Natural killer cell (primary cell): ENCODE results near the gene GALNT11. TPM values are rescaled to one million over a fixed set of nuclear protein-coding genes. Genes with fewer than 3 reads are reported as not detected.
"Not testable (repeated sequence)": the region's sequence is repeated elsewhere in the genome, so short reads cannot be mapped to it uniquely, and the experiment has no call there.

Experiments
- ATAC-seq, 3 donors: fragments of 150-1000 bp in 2 of 3; fragments of 200-7000 bp in 1 of 3; cut with Tn5 transposase; 1 replicate in 1 of 3; 2 replicates in 2 of 3; pipeline ENCODE4 v1.10.0; 2021; ENCODE audit warnings: mild to moderate bottlenecking in 2 of 3, moderate library complexity in 2 of 3
- DNase-seq, 2 donors: peaks; one replicate each; pipeline versions ENCODE4 v3.0.0 to v3.0.0-alpha.2; 2013 to 2021; ENCODE audit warnings: mixed read lengths in 1 of 2
- H3K27ac ChIP-seq: one replicate; pipeline ENCODE4 v1.5.1; 2013; ENCODE audit warnings: mild to moderate bottlenecking, low read length
- H3K27me3 ChIP-seq: one replicate; pipeline ENCODE4 v1.6.1; 2013; ENCODE audit warnings: low read length; ENCODE audit not compliant: control insufficient read depth, insufficient read depth
- H3K36me3 ChIP-seq: one replicate; pipeline ENCODE4 v1.6.1; 2013; ENCODE audit warnings: low read length; ENCODE audit not compliant: control insufficient read depth, insufficient read depth
- H3K4me1 ChIP-seq: one replicate; pipeline ENCODE4 v1.6.1; 2013; ENCODE audit warnings: low read length; ENCODE audit not compliant: control insufficient read depth, insufficient read depth
- H3K4me3 ChIP-seq: one replicate; pipeline ENCODE4 v1.5.1; 2013; ENCODE audit warnings: low read length
- H3K9me3 ChIP-seq: one replicate; pipeline ENCODE4 v1.6.1; 2013; ENCODE audit warnings: low read length; ENCODE audit not compliant: control insufficient read depth, insufficient read depth
- H3K27ac Mint-ChIP-seq, 2 donors: one replicate each; pipeline ENCODE4 v1.8.0; 2022; ENCODE audit warnings: mild to moderate bottlenecking in 2 of 2, mixed read lengths in 2 of 2, moderate library complexity in 1 of 2
- H3K27me3 Mint-ChIP-seq, 2 donors: one replicate each; pipeline ENCODE4 v1.8.0; 2022; ENCODE audit warnings: low read depth in 2 of 2, mixed read lengths in 2 of 2
- H3K36me3 Mint-ChIP-seq: one replicate; pipeline ENCODE4 v1.8.0; 2022; ENCODE audit warnings: mixed read lengths
- H3K4me1 Mint-ChIP-seq, 2 donors: one replicate each; pipeline ENCODE4 v1.8.0; 2022; ENCODE audit warnings: mixed read lengths in 2 of 2
- H3K4me3 Mint-ChIP-seq: one replicate; pipeline ENCODE4 v1.8.0; 2022; ENCODE audit warnings: mild to moderate bottlenecking, moderate library complexity, mixed read lengths
- H3K9me3 Mint-ChIP-seq, 2 donors: one replicate each; pipeline ENCODE4 v1.8.0; 2022; ENCODE audit warnings: mixed read lengths in 2 of 2
- WGBS: methylation state at CpG from one replicate; pipeline ENCODE4 v1.1.7; 2013; ENCODE audit warnings: missing lambda C conversion rate; ENCODE audit not compliant: insufficient coverage; 5-methylcytosine and 5-hydroxymethylcytosine counted together
- intact Hi-C: fragments of 100-400 bp; cut with micrococcal nuclease; formaldehyde crosslinking; loops from one replicate; pipeline ENCODE4 v1.14.2; 2022
- total RNA-seq, 4 donors: library from RNA; stranded (reverse); fragments of 120-200 nt in 1 of 4; gene quantifications; one replicate each; pipeline versions ENCODE4 v1.2.3 to v1.2.4, GENCODE V29; 2013 to 2022
- TF ChIP-seq, protein P1 (sequence below): fragments of 200-600 bp; IDR thresholded peaks from one replicate; pipeline ENCODE4 v1.8.0; 2022; ENCODE audit warnings: antibody characterized with exemption

GALNT11 gene
- total RNA-seq, 3 donors from 2014 or later (not counting 1 experiment from before 2014, with no cell fraction given), result 31.7 to 50.2 (median 44.0) TPM

DNA sequence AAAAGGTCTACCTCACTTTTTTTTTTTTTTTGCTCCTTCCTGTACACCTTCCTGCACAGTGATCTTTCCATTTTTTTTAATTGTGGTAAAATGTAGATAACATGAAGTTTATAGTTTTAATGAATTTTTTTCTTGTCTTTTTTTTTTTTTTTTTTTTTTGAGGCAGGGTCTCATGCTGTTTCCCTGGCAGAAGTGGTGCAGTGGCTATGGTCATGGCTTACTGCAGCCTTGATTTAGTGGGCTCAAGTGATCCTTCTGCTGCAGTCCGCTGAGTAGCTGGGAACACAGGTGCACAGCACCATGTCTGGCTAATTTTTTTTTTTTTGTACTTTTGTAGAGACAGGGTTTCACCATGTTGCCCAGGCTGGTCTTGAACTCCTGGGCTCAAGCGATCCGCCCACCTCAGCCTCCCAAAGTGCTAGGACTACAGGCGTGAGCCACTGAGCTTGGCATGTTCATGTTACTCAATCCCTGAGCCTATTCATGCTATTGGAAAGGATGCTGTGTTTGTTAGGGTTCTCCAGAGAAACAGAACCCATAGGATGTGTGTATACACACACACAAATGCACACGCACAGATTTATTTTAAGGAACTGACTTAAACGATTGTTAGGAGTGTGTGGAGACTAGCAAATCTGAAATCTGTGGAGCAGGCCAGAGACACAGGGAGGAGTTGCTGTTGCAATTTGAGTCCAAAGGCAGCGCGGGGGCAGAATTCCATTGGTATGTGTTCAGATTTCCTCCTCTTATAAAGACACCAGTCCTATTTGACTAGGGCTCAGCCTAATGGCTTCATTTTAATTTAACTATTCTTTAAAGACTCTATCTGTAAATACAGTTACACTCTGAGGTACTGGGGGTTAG is 29.1 kb downstream of the GALNT11 start:
- H3K27ac Mint-ChIP-seq, result no peak overlapping the region
- H3K4me1 ChIP-seq, result no peaks in the 10 kb centered on the region
- H3K4me3 ChIP-seq, result no peak overlapping the region
- no peaks in the 10 kb centered on the region for H3K36me3 Mint-ChIP-seq
- no peak overlapping the region for H3K27ac ChIP-seq
- no peak for DNase-seq
- H3K9me3 Mint-ChIP-seq, result no peaks in the 10 kb centered on the region
- H3K27me3 ChIP-seq, result no peaks in the 10 kb centered on the region
- no peaks in the 10 kb centered on the region for H3K9me3 ChIP-seq
- intact Hi-C loops, result no loop called here
- no peaks in the 10 kb centered on the region for H3K36me3 ChIP-seq
- no peak for ATAC-seq
- H3K27me3 Mint-ChIP-seq, result no peaks in the 10 kb centered on the region
- no peak overlapping the region for H3K4me3 Mint-ChIP-seq
- TF ChIP-seq, protein P1, sequence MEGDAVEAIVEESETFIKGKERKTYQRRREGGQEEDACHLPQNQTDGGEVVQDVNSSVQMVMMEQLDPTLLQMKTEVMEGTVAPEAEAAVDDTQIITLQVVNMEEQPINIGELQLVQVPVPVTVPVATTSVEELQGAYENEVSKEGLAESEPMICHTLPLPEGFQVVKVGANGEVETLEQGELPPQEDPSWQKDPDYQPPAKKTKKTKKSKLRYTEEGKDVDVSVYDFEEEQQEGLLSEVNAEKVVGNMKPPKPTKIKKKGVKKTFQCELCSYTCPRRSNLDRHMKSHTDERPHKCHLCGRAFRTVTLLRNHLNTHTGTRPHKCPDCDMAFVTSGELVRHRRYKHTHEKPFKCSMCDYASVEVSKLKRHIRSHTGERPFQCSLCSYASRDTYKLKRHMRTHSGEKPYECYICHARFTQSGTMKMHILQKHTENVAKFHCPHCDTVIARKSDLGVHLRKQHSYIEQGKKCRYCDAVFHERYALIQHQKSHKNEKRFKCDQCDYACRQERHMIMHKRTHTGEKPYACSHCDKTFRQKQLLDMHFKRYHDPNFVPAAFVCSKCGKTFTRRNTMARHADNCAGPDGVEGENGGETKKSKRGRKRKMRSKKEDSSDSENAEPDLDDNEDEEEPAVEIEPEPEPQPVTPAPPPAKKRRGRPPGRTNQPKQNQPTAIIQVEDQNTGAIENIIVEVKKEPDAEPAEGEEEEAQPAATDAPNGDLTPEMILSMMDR, result no peak
- 96% methylated on average over 8 of the region's 8 CpGs for WGBS
- peaks cover 15 to 31% of the 10 kb centered on the region in 2 donors for H3K4me1 Mint-ChIP-seq

DNA sequence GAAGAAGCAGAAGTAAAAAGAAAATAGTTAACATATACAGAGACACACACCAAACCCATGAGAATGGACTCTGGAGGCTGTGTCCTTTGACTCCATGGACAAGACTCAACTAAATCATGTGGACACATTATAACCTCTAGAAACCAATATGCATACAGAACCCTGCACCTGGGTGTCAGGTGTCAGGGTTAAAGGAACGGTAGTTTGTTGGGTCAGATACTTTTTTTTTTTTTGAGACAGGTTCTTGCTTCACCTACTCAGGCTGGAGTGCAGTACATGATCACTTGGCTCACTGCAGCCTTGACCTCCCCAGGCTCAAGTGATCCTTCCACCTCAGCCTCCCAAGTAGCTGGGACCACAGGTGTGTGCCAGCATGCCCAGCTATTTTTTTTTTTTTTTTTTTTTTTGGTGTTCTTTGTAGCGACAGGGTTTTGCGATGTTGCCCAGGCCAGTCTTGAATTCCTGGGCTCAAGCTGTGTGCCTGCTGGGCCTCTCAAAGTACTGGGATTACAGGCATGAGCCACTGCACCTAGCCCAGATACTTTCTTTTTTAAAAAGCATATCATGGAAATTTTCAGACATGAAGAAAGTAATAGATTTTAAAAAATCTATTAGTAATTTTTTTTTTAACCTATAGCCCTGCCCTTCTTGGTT is 31.3 kb downstream of the GALNT11 start:
- no peak overlapping the region for H3K4me3 Mint-ChIP-seq
- no peaks in the 10 kb centered on the region for H3K36me3 ChIP-seq
- H3K4me1 ChIP-seq, result no peaks in the 10 kb centered on the region
- no peak overlapping the region for H3K27ac Mint-ChIP-seq
- peaks cover 15 to 23% of the 10 kb centered on the region in 2 donors for H3K4me1 Mint-ChIP-seq
- no peaks in the 10 kb centered on the region for H3K9me3 ChIP-seq
- no peaks in the 10 kb centered on the region for H3K27me3 ChIP-seq
- TF ChIP-seq, protein P1, result no peak
- WGBS, result 90% methylated on average over 3 of the region's 3 CpGs
- no peak overlapping the region for H3K4me3 ChIP-seq
- no peak overlapping the region for H3K27ac ChIP-seq
- no peaks in the 10 kb centered on the region for H3K9me3 Mint-ChIP-seq
- no peaks in the 10 kb centered on the region for H3K27me3 Mint-ChIP-seq
- no peak for ATAC-seq
- no peak for DNase-seq
- intact Hi-C loops, result no loop called here
- H3K36me3 Mint-ChIP-seq, result no peaks in the 10 kb centered on the region

DNA sequence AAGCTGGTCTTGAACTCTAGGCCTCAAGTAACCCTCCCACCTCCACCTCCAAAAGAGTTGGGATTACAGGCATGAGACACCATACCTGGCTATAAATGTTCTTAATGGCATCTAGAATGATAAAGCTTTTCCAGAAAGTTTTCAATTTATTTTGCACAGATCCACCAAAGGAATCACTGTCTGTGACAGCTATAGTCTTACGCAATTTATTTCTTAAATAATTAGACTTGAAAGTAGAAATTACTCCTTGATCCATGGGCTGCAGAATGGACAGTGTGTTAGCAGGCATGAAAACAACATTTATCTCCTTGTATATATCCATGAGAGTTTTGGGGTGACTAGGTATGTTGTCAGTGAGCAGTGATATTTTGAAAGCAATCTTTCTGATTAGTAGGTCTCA is 33.8 kb downstream of the GALNT11 start:
- Histone ChIP-seq H3K36me3 (no peaks in the 10 kb centered on the region), H3K9me3 (no peaks in the 10 kb centered on the region), H3K4me3 (no peak overlapping the region), H3K4me1 (no peaks in the 10 kb centered on the region), H3K27me3 (no peaks in the 10 kb centered on the region), H3K27ac (no peak overlapping the region)
- no peaks in the 10 kb centered on the region for H3K9me3 Mint-ChIP-seq
- no peaks in the 10 kb centered on the region for H3K27me3 Mint-ChIP-seq
- DNase-seq (no peak), ATAC-seq (no peak)
- intact Hi-C loops, result no loop called here
- WGBS, result 100% methylated on average over 1 of the region's 1 CpG
- H3K4me3 Mint-ChIP-seq, result no peak overlapping the region
- no peak overlapping the region for H3K27ac Mint-ChIP-seq
- TF ChIP-seq, protein P1, result no peak
- H3K36me3 Mint-ChIP-seq, result no peaks in the 10 kb centered on the region
- H3K4me1 Mint-ChIP-seq, result peaks cover 23 to 32% of the 10 kb centered on the region in 2 donors

DNA sequence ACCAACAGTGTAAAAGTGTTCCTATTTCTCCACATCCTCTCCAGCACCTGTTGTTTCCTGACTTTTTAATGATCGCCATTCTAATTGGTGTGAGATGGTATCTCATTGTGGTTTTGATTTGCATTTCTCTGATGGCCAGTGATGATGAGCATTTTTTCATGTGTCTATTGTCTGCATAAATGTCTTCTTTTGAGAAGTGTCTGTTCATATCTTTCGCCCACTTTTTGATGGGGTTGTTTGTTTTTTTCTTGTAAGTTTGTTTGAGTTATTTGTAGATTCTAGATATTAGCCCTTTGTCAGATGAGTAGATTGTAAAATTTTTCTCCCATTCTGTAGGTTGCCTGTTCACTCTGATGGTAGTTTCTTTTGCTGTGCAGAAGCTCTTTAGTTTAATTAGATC is 35.6 kb downstream of the GALNT11 start:
- peaks cover 32 to 36% of the 10 kb centered on the region in 2 donors for H3K4me1 Mint-ChIP-seq
- ATAC-seq, H3K4me3 Mint-ChIP-seq, H3K36me3 ChIP-seq, H3K4me3 ChIP-seq, H3K27ac Mint-ChIP-seq, H3K27ac ChIP-seq, H3K9me3 Mint-ChIP-seq, DNase-seq, intact Hi-C loops, H3K9me3 ChIP-seq, H3K27me3 Mint-ChIP-seq, H3K4me1 ChIP-seq, H3K27me3 ChIP-seq, H3K36me3 Mint-ChIP-seq: not testable (repeated sequence)
- 100% methylated on average over 1 of the region's 2 CpGs for WGBS

DNA sequence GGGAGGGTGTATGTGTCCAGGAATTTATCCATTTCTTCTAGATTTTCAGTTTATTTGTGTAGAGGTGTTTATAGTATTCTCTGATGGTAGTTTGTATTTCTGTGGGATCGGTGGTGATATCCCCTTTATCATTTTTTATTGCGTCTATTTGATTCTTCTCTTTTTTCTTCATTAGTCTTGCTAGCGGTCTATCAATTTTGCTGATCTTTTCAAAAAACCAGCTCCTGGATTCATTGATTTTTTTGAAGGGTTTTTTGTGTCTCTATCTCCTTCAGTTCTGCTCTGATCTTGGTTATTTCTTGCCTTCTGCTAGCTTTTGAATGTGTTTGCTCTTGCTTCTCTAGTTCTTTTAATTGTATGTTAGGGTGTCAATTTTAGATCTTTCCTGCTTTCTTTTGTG is 37.7 kb downstream of the GALNT11 start:
- H3K36me3 ChIP-seq, H3K27me3 Mint-ChIP-seq, H3K27me3 ChIP-seq, intact Hi-C loops, H3K27ac ChIP-seq, H3K4me3 ChIP-seq, H3K4me3 Mint-ChIP-seq, DNase-seq, H3K36me3 Mint-ChIP-seq, H3K4me1 ChIP-seq, H3K9me3 ChIP-seq, ATAC-seq, H3K27ac Mint-ChIP-seq, H3K9me3 Mint-ChIP-seq: not testable (repeated sequence)
- WGBS, result no CpG with 5 or more reads among the region's 3 CpGs
- H3K4me1 Mint-ChIP-seq, result peaks cover 38 to 51% of the 10 kb centered on the region in 2 donors

DNA sequence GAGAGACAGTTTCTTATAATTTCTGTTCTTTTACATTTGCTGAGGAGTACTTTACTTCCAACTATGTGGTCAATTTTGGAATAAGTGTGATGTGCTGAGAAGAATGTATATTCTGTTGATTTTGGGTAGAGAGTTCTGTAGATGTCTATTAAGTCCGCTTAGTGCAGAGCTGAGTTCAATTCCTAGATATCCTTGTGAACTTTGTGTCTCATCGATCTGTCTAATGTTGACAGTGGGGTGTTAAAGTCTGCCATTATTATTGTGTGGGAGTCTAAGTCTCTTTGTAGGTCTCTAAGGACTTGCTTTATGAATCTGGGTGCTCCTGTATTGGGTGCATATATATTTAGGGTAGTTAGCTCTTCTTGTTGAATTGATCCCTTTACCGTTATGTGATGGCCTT is 38.3 kb downstream of the GALNT11 start:
- WGBS, result 97% methylated on average over 3 of the region's 3 CpGs
- ATAC-seq, H3K4me3 Mint-ChIP-seq, H3K27ac ChIP-seq, H3K36me3 Mint-ChIP-seq, intact Hi-C loops, H3K27me3 ChIP-seq, DNase-seq, H3K4me3 ChIP-seq, H3K27me3 Mint-ChIP-seq, H3K4me1 ChIP-seq, H3K36me3 ChIP-seq, H3K9me3 Mint-ChIP-seq, H3K9me3 ChIP-seq, H3K27ac Mint-ChIP-seq: not testable (repeated sequence)
- H3K4me1 Mint-ChIP-seq, result peaks cover 41 to 51% of the 10 kb centered on the region in 2 donors
